ENCODE results near the gene DAP. TPM values are rescaled to one million over a fixed set of nuclear protein-coding genes. Genes with fewer than 3 reads are reported as not detected.

The DAP gene
- total RNA-seq, 1 experiment from 2014 or later: 47.2 TPM

DNA sequence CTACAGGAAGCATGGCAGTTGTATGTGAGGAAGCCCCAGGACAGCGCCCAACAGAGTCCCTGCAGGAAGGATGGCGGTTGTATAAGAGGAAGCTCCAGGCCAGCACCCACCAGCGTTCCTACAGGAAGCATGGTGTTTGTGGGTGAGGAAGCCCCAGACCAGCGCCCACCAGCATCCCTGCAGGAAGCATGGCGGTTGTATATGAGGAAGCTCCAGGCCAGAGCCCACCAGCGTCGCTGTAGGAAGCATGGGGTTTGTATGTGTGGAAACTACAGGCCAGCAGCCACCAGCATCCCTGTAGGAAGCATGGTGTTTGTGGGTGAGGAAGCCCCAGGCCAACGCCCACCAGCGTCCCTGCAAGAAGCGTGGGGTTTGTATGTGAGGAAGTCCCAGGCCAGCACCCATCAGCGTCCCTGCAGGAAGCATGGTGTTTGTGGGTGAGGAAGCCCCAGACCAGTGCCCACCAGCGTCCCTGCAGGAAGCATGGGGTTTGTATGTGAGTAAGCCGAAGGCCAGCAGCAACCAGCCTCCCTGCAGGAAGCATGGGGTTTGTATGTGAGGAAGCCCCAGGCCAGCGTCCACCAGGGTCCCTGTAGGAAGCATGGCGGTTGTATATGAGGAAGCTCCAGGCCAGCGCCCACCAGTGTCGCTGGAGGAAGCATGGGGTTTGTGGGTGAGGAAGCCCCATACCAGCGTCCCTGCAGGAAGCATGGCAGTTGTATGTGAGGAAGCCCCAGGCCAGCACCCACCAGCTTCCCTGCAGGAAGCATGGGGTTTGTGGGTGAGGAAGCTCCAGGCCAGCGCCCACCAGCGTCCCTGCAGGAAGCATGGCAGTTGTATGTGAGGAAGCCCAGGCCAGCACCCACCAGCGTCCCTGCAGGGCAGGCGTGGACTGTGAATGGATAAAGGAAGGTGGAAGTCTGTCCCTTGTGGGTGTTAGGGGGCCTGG is 79.0 kb downstream of the DAP start:
- Histone ChIP-seq H2AFZ (ENCODE audit: low read length) (no peak overlapping the region), H3K56ac (ENCODE audit: insufficient read length, low read depth, low read length) (no peak overlapping the region), H3K27me3 (ENCODE audit: insufficient read depth, low read length) (no peaks in the 10 kb centered on the region), H3K18ac (ENCODE audit: insufficient read length, low read depth, low read length) (no peak overlapping the region), H2BK120ac (ENCODE audit: low read depth, low read length, poor library complexity, severe bottlenecking) (no peak overlapping the region), H3K14ac (ENCODE audit: insufficient read depth, low read length) (no peak overlapping the region), H2BK20ac (ENCODE audit: low read depth, low read length, poor library complexity, severe bottlenecking) (no peak overlapping the region), H2BK15ac (ENCODE audit: low read depth, low read length) (no peak overlapping the region), H3K9me3 (ENCODE audit: control insufficient read depth, low read depth, low read length) (no peaks in the 10 kb centered on the region), H3K27ac (ENCODE audit: insufficient read length, low read depth, low read length) (no peak overlapping the region), H3T11ph (ENCODE audit: low read length) (no peak overlapping the region), H3K23me2 (ENCODE audit: insufficient read length, low read depth, low read length, poor library complexity, severe bottlenecking) (no peaks in the 10 kb centered on the region), H4K20me1 (ENCODE audit: control insufficient read depth, insufficient read depth, insufficient read length) (no peaks in the 10 kb centered on the region), H2BK5ac (ENCODE audit: insufficient read length, low read length) (no peak overlapping the region), H3K4me1 (ENCODE audit: insufficient read depth, low read length) (peaks cover 4% of the 10 kb centered on the region; the same call in 1 of the 2 replicates), H3K79me1 (ENCODE audit: insufficient read depth, low read depth, low read length, poor library complexity, severe bottlenecking) (no peaks in the 10 kb centered on the region), H3K23ac (ENCODE audit: insufficient read length, low read depth, low read length) (no peak overlapping the region), H4K91ac (ENCODE audit: insufficient read length, low read depth, low read length) (no peak overlapping the region), H4K8ac (replicated peaks; ENCODE audit: insufficient read length, low read depth, low read length) (no peak overlapping the region), H3K79me2 (ENCODE audit: insufficient read depth, low read length) (no peaks in the 10 kb centered on the region), H4K5ac (ENCODE audit: insufficient read length, low read depth, low read length) (no peak overlapping the region), H3K9ac (ENCODE audit: extremely low read depth, insufficient read length, low read length) (no peak overlapping the region), H2BK12ac (ENCODE audit: insufficient read length, low read depth, low read length) (no peak overlapping the region), H3K4me2 (ENCODE audit: insufficient read depth, insufficient read length, low read length) (no peak overlapping the region), H3K4ac (ENCODE audit: low read depth, low read length) (no peak overlapping the region), H2AK5ac (ENCODE audit: insufficient read length, low read length) (no peak overlapping the region)
- H3K27me3 Mint-ChIP-seq (ENCODE audit: low read depth): no peaks in the 10 kb centered on the region
- no peak overlapping the region; a peak in 1 of 7 replicates for H3K27ac Mint-ChIP-seq
- TF ChIP-seq, protein P1, sequence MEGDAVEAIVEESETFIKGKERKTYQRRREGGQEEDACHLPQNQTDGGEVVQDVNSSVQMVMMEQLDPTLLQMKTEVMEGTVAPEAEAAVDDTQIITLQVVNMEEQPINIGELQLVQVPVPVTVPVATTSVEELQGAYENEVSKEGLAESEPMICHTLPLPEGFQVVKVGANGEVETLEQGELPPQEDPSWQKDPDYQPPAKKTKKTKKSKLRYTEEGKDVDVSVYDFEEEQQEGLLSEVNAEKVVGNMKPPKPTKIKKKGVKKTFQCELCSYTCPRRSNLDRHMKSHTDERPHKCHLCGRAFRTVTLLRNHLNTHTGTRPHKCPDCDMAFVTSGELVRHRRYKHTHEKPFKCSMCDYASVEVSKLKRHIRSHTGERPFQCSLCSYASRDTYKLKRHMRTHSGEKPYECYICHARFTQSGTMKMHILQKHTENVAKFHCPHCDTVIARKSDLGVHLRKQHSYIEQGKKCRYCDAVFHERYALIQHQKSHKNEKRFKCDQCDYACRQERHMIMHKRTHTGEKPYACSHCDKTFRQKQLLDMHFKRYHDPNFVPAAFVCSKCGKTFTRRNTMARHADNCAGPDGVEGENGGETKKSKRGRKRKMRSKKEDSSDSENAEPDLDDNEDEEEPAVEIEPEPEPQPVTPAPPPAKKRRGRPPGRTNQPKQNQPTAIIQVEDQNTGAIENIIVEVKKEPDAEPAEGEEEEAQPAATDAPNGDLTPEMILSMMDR (conservative IDR thresholded peaks at IDR 0.05): no peak
- H3K36me3 Mint-ChIP-seq (ENCODE audit: insufficient read depth in 1 of 3, low read depth in 3 of 3): peaks cover 13 to 49% (median 37%) of the 10 kb centered on the region in 3 experiments; a peak in 6 of 7 replicates
- peaks cover 9% of the 10 kb centered on the region in 2 experiments; a peak in 4 of 5 replicates for H3K9me3 Mint-ChIP-seq
- no peak for DNase-seq
- H3K4me1 Mint-ChIP-seq: peaks cover 17 to 19% of the 10 kb centered on the region in 2 experiments
- WGBS (ENCODE audit: extremely low coverage, insufficient read length, low lambda C conversion rate): no CpG with 5 or more reads among the region's 22 CpGs
- H3K4me3 Mint-ChIP-seq: no peak overlapping the region

All from H9 (cell line).